AG04449 (cell line): Measurements from ENCODE around the gene SPDYA.
A peak's percentile ranks its signal among the peaks of the same experiment; 100 is the strongest.
"Not testable (repeated sequence)": the region's sequence is repeated elsewhere in the genome, so short reads cannot be mapped to it uniquely, and the experiment has no call there.

Experiments
- CTCF ChIA-PET: fragments of 350-600 bp; formaldehyde crosslinking; extraction: SDS; loops from one replicate; lab custom pipeline; 2021; ENCODE audit warnings: antibody characterized with exemption; lab: Yijun Ruan, JAX
- POLR2A ChIA-PET: fragments of 400-600, 350-600 bp; formaldehyde crosslinking; extraction: SDS; loops from one replicate; lab custom pipeline; 2020; ENCODE audit warnings: antibody characterized with exemption, inconsistent platforms; lab: Yijun Ruan, JAX
- DNase-seq: peaks from one replicate; pipeline ENCODE4 v3.0.0-alpha.2; 2010; ENCODE audit warnings: low read depth, low spot score
- H3K4me3 ChIP-seq: 2 replicates; pipeline ENCODE4 v1.5.1; 2011; ENCODE audit warnings: low read depth, mild to moderate bottlenecking, control low read depth, low read length
- CTCF ChIP-seq: IDR thresholded peaks from one replicate; pipeline ENCODE4 v1.5.1; 2011; ENCODE audit warnings: mild to moderate bottlenecking, moderate library complexity, low read length, control low read depth, inconsistent platforms; ENCODE audit not compliant: insufficient read depth; ENCODE audit errors: missing control alignments

SPDYA gene

GRCh38 chr2:28780496-28780895, 30.1 kb upstream of the SPDYA start:
- CTCF ChIA-PET, result interaction anchor here (0.9 to 3.0 kb wide), 4 partner anchors 16 to 214 kb away, joined by 3 to 12 read pairs (median 4); no protein-coding TSS in a partner anchor
- DNase-seq, result no peak
- H3K4me3 ChIP-seq, result no peak overlapping the region
- no peak for TF ChIP-seq CTCF
- POLR2A ChIA-PET, result no interaction called here

- no peak for TF ChIP-seq CTCF
- no peak for DNase-seq
- H3K4me3 ChIP-seq, result no peak overlapping the region
- CTCF ChIA-PET, result interaction anchor here (1.0 kb wide), 1 partner anchor 188 kb away, joined by 5 read pairs; no protein-coding TSS in a partner anchor
- POLR2A ChIA-PET, result no interaction called here
Observed at GRCh38 chr2:28782423-28782822, 28.2 kb upstream of the SPDYA start.

- CTCF ChIA-PET, result interaction anchor here (0.6 to 3.0 kb wide), 5 partner anchors 16 to 217 kb away, joined by 3 to 13 read pairs (median 4); partner anchors contain the start of gene WDR43
- POLR2A ChIA-PET, H3K4me3 ChIP-seq, DNase-seq: not testable (repeated sequence)
Observed at GRCh38 chr2:28784570-28784969, 26.1 kb upstream of the SPDYA start.

- CTCF ChIA-PET, result no interaction called here
- H3K4me3 ChIP-seq, result no peak overlapping the region
- no peak for TF ChIP-seq CTCF
- no peak for DNase-seq
- POLR2A ChIA-PET, result no interaction called here
Observed at GRCh38 chr2:28796620-28797019, 14.0 kb upstream of the SPDYA start.

GRCh38 chr2:28801726-28802125, 8.9 kb upstream of the SPDYA start:
- TF ChIP-seq CTCF, result no peak
- no peak for DNase-seq
- POLR2A ChIA-PET, result no interaction called here
- CTCF ChIA-PET, result interaction anchor here (0.9 to 4.7 kb wide), 5 partner anchors 8 to 207 kb away, joined by 3 to 22 read pairs (median 4); no protein-coding TSS in a partner anchor
- H3K4me3 ChIP-seq, result no peak overlapping the region

- ChIA-PET CTCF (interaction anchor here (1.3 to 4.7 kb wide), 4 partner anchors 9 to 210 kb away, joined by 3 to 22 read pairs (median 4); no protein-coding TSS in a partner anchor), POLR2A (no interaction called here)
- TF ChIP-seq CTCF, result no peak
- no peak overlapping the region for H3K4me3 ChIP-seq
- no peak for DNase-seq
Observed at GRCh38 chr2:28802975-28803429, 7.6 kb upstream of the SPDYA start.

GRCh38 chr2:28809927-28810326, 707 bp upstream of the SPDYA start:
- POLR2A ChIA-PET, result no interaction called here
- no peak for TF ChIP-seq CTCF
- H3K4me3 ChIP-seq, result peak overlapping the region; percentile 65
- CTCF ChIA-PET, result interaction anchor here (1.3 to 5.0 kb wide), 5 partner anchors 10 to 244 kb away, joined by 3 to 29 read pairs (median 8); no protein-coding TSS in a partner anchor
- no peak for DNase-seq
